ENCODE data around the gene TCF4.

TCF4 gene

GRCh38 chr18:55517055-55517454 is 70.9 kb downstream of the TCF4 start:
- WGBS: 92% methylated on average over 4 of the region's 4 CpGs

GRCh38 chr18:55515941-55516710 is 71.9 kb downstream of the TCF4 start:
- Histone ChIP-seq H3K36me3 (ENCODE audit: insufficient read depth, low read length) (peaks cover 7% of the 10 kb centered on the region), H3K9me3 (ENCODE audit: insufficient read depth, low read depth, low read length) (no peaks in the 10 kb centered on the region), H3K9ac (ENCODE audit: low read depth, low read length) (no peak overlapping the region), H3K27me3 (ENCODE audit: insufficient read depth, low read length) (no peaks in the 10 kb centered on the region), H3K27ac (ENCODE audit: low read depth, low read length) (no peak overlapping the region), H3K4me3 (ENCODE audit: low read length) (no peak overlapping the region), H3K4me1 (ENCODE audit: insufficient read depth, low read length) (peaks cover 36% of the 10 kb centered on the region)
- 94% methylated on average over 6 of the region's 6 CpGs for WGBS

More at GRCh38 chr18:55517055-55517454, 70.9 kb downstream of the TCF4 start:
- Histone ChIP-seq H3K27me3 (ENCODE audit: insufficient read depth, low read length) (no peaks in the 10 kb centered on the region), H3K4me3 (ENCODE audit: low read length) (no peak overlapping the region), H3K9me3 (ENCODE audit: insufficient read depth, low read depth, low read length) (no peaks in the 10 kb centered on the region), H3K27ac (ENCODE audit: low read depth, low read length) (no peak overlapping the region), H3K9ac (ENCODE audit: low read depth, low read length) (no peak overlapping the region), H3K4me1 (ENCODE audit: insufficient read depth, low read length) (peaks cover 33% of the 10 kb centered on the region), H3K36me3 (ENCODE audit: insufficient read depth, low read length) (peaks cover 7% of the 10 kb centered on the region)

- WGBS: 93% methylated on average over 3 of the region's 3 CpGs
- Histone ChIP-seq H3K4me3 (ENCODE audit: low read length) (no peak overlapping the region), H3K36me3 (ENCODE audit: insufficient read depth, low read length) (peaks cover 7% of the 10 kb centered on the region), H3K9ac (ENCODE audit: low read depth, low read length) (no peak overlapping the region), H3K4me1 (ENCODE audit: insufficient read depth, low read length) (peaks cover 40% of the 10 kb centered on the region), H3K27ac (ENCODE audit: low read depth, low read length) (no peak overlapping the region), H3K27me3 (ENCODE audit: insufficient read depth, low read length) (no peaks in the 10 kb centered on the region), H3K9me3 (ENCODE audit: insufficient read depth, low read depth, low read length) (no peaks in the 10 kb centered on the region)
Measured at GRCh38 chr18:55515214-55515613, 72.8 kb downstream of the TCF4 start.

- Histone ChIP-seq H3K9me3 (ENCODE audit: insufficient read depth, low read depth, low read length) (no peaks in the 10 kb centered on the region), H3K27me3 (ENCODE audit: insufficient read depth, low read length) (no peaks in the 10 kb centered on the region), H3K4me3 (ENCODE audit: low read length) (no peak overlapping the region), H3K36me3 (ENCODE audit: insufficient read depth, low read length) (peaks cover 7% of the 10 kb centered on the region), H3K27ac (ENCODE audit: low read depth, low read length) (no peak overlapping the region), H3K4me1 (ENCODE audit: insufficient read depth, low read length) (peaks cover 52% of the 10 kb centered on the region), H3K9ac (ENCODE audit: low read depth, low read length) (no peak overlapping the region)
Measured at GRCh38 chr18:55513161-55513560, 74.8 kb downstream of the TCF4 start.

- Histone ChIP-seq H3K36me3 (ENCODE audit: insufficient read depth, low read length) (no peaks in the 10 kb centered on the region), H3K9me3 (ENCODE audit: insufficient read depth, low read depth, low read length) (no peaks in the 10 kb centered on the region), H3K27ac (ENCODE audit: low read depth, low read length) (peak overlapping the region; percentile 48; the same call in 1 of the 2 replicates), H3K9ac (ENCODE audit: low read depth, low read length) (no peak overlapping the region), H3K4me1 (ENCODE audit: insufficient read depth, low read length) (peaks cover 52% of the 10 kb centered on the region), H3K27me3 (ENCODE audit: insufficient read depth, low read length) (no peaks in the 10 kb centered on the region), H3K4me3 (ENCODE audit: low read length) (no peak overlapping the region)
Measured at GRCh38 chr18:55511277-55511676, 76.7 kb downstream of the TCF4 start.

- H3K4me3 ChIP-seq (ENCODE audit: low read length): no peak overlapping the region
- H3K36me3 ChIP-seq (ENCODE audit: insufficient read depth, low read length): no peaks in the 10 kb centered on the region
- H3K4me1 ChIP-seq (ENCODE audit: insufficient read depth, low read length): peaks cover 52% of the 10 kb centered on the region
- H3K27me3 ChIP-seq (ENCODE audit: insufficient read depth, low read length): no peaks in the 10 kb centered on the region
- WGBS: 49% methylated on average over 3 of the region's 5 CpGs
- H3K27ac ChIP-seq (ENCODE audit: low read depth, low read length): peak overlapping the region; percentile 48; the same call in 1 of the 2 replicates
- 0 out of 2 replicates have a peak overlapping the region, but pooled peaks have one; percentile 15 for H3K9ac ChIP-seq (ENCODE audit: low read depth, low read length)
- H3K9me3 ChIP-seq (ENCODE audit: insufficient read depth, low read depth, low read length): no peaks in the 10 kb centered on the region
Measured at GRCh38 chr18:55510809-55511208, 77.2 kb downstream of the TCF4 start.

GRCh38 chr18:55509631-55510324 is 78.2 kb downstream of the TCF4 start:
- Histone ChIP-seq H3K4me3 (ENCODE audit: low read length) (no peak overlapping the region), H3K27ac (ENCODE audit: low read depth, low read length) (peak overlapping the region; percentile 48; the same call in 1 of the 2 replicates)
- 72% methylated on average over 3 of the region's 4 CpGs for WGBS

GRCh38 chr18:55508651-55509050 is 79.3 kb downstream of the TCF4 start:
- WGBS: 77% methylated on average over 3 of the region's 4 CpGs
- H3K36me3 ChIP-seq (ENCODE audit: insufficient read depth, low read length): no peaks in the 10 kb centered on the region

More at GRCh38 chr18:55509631-55510324, 78.2 kb downstream of the TCF4 start:
- no peaks in the 10 kb centered on the region for H3K27me3 ChIP-seq (ENCODE audit: insufficient read depth, low read length)
- H3K36me3 ChIP-seq (ENCODE audit: insufficient read depth, low read length): no peaks in the 10 kb centered on the region
- peak overlapping the region; percentile 12; the same call in 1 of the 2 replicates for H3K9ac ChIP-seq (ENCODE audit: low read depth, low read length)
- H3K4me1 ChIP-seq (ENCODE audit: insufficient read depth, low read length): peaks cover 52% of the 10 kb centered on the region
- H3K9me3 ChIP-seq (ENCODE audit: insufficient read depth, low read depth, low read length): no peaks in the 10 kb centered on the region

GRCh38 chr18:55506074-55506473 is 81.9 kb downstream of the TCF4 start:
- Histone ChIP-seq H3K9me3 (ENCODE audit: insufficient read depth, low read depth, low read length) (no peaks in the 10 kb centered on the region), H3K27me3 (ENCODE audit: insufficient read depth, low read length) (no peaks in the 10 kb centered on the region), H3K4me1 (ENCODE audit: insufficient read depth, low read length) (peaks cover 61% of the 10 kb centered on the region), H3K4me3 (ENCODE audit: low read length) (no peak overlapping the region), H3K9ac (ENCODE audit: low read depth, low read length) (no peak overlapping the region), H3K36me3 (ENCODE audit: insufficient read depth, low read length) (no peaks in the 10 kb centered on the region), H3K27ac (ENCODE audit: low read depth, low read length) (0 out of 2 replicates have a peak overlapping the region, but pooled peaks have one; percentile 4)
- 100% methylated on average over 1 of the region's 1 CpG for WGBS

More at GRCh38 chr18:55508651-55509050, 79.3 kb downstream of the TCF4 start:
- no peaks in the 10 kb centered on the region for H3K9me3 ChIP-seq (ENCODE audit: insufficient read depth, low read depth, low read length)
- H3K4me1 ChIP-seq (ENCODE audit: insufficient read depth, low read length): peaks cover 54% of the 10 kb centered on the region
- no peaks in the 10 kb centered on the region for H3K27me3 ChIP-seq (ENCODE audit: insufficient read depth, low read length)
- no peak overlapping the region for H3K9ac ChIP-seq (ENCODE audit: low read depth, low read length)
- no peak overlapping the region for H3K27ac ChIP-seq (ENCODE audit: low read depth, low read length)
- H3K4me3 ChIP-seq (ENCODE audit: low read length): no peak overlapping the region

GRCh38 chr18:55504808-55505207 is 83.2 kb downstream of the TCF4 start:
- no peaks in the 10 kb centered on the region for H3K9me3 ChIP-seq (ENCODE audit: insufficient read depth, low read depth, low read length)
- 94% methylated on average over 1 of the region's 2 CpGs for WGBS
- H3K27ac ChIP-seq (ENCODE audit: low read depth, low read length): no peak overlapping the region
- no peak overlapping the region for H3K4me3 ChIP-seq (ENCODE audit: low read length)
- no peaks in the 10 kb centered on the region for H3K27me3 ChIP-seq (ENCODE audit: insufficient read depth, low read length)
- H3K4me1 ChIP-seq (ENCODE audit: insufficient read depth, low read length): peaks cover 61% of the 10 kb centered on the region
- no peak overlapping the region for H3K9ac ChIP-seq (ENCODE audit: low read depth, low read length)
- no peaks in the 10 kb centered on the region for H3K36me3 ChIP-seq (ENCODE audit: insufficient read depth, low read length)

GRCh38 chr18:55503167-55503820 is 84.7 kb downstream of the TCF4 start:
- Histone ChIP-seq H3K27me3 (ENCODE audit: insufficient read depth, low read length) (no peaks in the 10 kb centered on the region), H3K27ac (ENCODE audit: low read depth, low read length) (peak overlapping the region; percentile 88; the same call in 1 of the 2 replicates), H3K9me3 (ENCODE audit: insufficient read depth, low read depth, low read length) (no peaks in the 10 kb centered on the region), H3K36me3 (ENCODE audit: insufficient read depth, low read length) (no peaks in the 10 kb centered on the region), H3K4me3 (ENCODE audit: low read length) (no peak overlapping the region), H3K4me1 (ENCODE audit: insufficient read depth, low read length) (peaks cover 52% of the 10 kb centered on the region), H3K9ac (ENCODE audit: low read depth, low read length) (no peak overlapping the region)
- WGBS: 89% methylated on average over 7 of the region's 7 CpGs

All from HUES64 (cell line).